Glomerular visceral epithelial cell (primary cell): ENCODE results near the gene ANAPC13.
A peak's percentile ranks its signal among the peaks of the same experiment; 100 is the strongest.

Experiments used
- DNase-seq: peaks from one replicate; pipeline ENCODE4 v3.0.0-alpha.2; 2016; ENCODE audit errors: extremely low spot score

Gene ANAPC13, protein sequence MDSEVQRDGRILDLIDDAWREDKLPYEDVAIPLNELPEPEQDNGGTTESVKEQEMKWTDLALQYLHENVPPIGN

GRCh38 chr3:134485718-134486576, at the start of gene ANAPC13, which contains the start of gene CEP63:
Gene ANAPC13 (minus strand): TSS chr3:134485985. CDS start chr3:134482904, 3,081 bp downstream.
Gene CEP63 (plus strand): TSS chr3:134486057. CDS start chr3:134495321, 9,264 bp downstream.
- DNase-seq, result peak; percentile 99

GRCh38 chr3:134535186-134535970, 49.6 kb upstream of the ANAPC13 start:
- DNase-seq, result no peak

DNA sequence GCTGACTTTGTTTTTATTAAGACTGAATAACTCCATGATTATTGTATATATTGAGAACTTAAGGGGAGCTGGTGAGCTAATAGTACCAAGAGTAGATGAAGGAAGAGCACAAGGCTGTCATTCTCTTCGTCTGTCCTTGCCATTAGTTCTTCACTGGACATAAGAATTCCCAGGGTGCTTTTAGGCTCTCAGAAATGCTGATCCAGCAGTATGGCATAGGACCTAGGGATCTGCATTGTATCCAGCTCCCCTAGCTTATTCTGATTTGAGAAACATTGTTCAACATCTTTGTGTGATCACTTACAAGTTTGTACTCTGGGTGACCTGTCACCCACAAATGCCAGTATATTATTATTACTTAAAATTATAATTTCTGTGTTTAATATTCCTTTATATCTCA, 47.7 kb upstream of the ANAPC13 start:
- no peak for DNase-seq

GRCh38 chr3:134527538-134528186, 41.9 kb upstream of the ANAPC13 start:
- DNase-seq, result no peak

DNA sequence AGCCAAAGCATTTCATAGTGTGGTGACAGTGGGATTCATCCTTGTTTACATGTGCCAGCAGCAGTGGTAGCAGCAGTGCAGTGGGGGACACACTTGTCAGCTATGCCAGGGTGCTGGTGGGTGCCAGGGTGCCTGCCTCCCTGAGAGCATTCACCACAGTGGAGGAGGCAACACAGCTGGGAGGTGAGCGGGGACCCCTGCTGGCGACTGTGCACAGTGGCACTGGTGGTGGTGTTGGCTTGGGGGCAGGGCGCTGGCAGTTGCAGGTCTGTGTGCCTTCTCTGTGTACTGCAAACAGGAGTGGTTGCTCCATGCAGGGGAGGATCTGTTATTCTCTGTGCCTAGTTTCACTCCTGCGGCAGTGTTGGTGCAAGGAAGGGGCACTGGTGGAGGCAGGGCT, 41.3 kb upstream of the ANAPC13 start:
- DNase-seq, result no peak

- DNase-seq, result no peak
Measured at GRCh38 chr3:134526319-134526718, 40.5 kb upstream of the ANAPC13 start.

DNA sequence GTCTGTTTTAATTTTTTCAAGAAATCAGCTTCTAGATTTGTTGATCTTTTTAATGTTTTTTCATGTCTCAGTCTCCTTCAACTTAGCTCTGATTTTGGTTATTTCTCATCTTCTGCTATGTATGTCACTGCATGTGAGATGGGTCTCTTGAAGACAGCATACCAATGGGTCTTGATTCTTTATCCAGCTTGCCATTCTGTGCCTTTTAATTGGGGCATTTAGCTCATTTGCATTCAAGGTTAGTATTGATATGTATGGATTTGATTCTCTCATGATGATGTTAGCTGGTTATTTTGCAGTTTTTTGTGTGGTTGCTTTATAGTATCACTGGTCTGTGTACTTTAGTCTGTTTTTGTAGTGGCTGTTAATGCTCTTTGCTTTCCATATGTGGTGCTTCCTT, 39.5 kb upstream of the ANAPC13 start:
- no peak for DNase-seq

GRCh38 chr3:134522541-134522940, 36.8 kb upstream of the ANAPC13 start:
- no peak for DNase-seq

DNA sequence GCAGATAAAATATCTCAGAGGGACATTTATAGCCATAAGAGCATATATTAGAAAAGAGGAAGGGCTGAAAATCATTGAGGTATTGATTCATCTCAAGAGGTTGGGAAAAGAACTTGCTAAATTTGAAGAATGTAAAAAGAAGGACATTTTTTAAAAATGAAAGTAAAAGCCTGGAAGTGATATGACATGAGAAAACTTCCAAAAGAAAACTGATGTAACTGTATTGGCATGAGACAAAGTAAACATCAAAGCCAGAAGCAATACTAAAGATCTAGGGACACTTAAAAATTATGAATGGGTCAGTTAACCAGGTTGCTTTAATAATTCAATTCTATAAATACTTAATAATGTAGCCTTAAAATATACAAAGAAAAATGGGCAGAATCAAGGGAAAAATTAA, 32.0 kb upstream of the ANAPC13 start:
- DNase-seq, result no peak

GRCh38 chr3:134516905-134517304, 31.1 kb upstream of the ANAPC13 start:
- DNase-seq, result no peak

- DNase-seq, result no peak
Measured at GRCh38 chr3:134511500-134511899, 25.7 kb upstream of the ANAPC13 start.

DNA sequence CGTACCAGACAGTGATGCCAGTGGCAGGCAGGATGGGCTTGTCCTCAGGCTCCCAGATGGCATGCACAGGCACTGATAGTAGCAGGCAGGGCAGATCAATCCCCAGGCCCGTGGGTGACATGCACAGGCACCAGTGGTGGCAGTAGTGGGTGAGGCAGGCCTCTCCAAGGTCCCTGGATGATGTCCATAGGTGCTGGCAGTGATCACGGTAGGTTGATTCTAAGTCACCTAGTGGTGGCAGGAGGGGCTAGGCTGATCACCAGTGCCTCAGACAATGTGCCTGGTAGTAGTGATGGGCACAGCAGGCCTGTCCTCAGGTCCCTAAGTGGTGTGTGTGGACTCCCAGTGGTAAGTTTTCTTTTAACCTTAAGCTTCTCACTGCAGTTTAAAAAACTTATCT, 19.7 kb upstream of the ANAPC13 start:
- no peak for DNase-seq

DNA sequence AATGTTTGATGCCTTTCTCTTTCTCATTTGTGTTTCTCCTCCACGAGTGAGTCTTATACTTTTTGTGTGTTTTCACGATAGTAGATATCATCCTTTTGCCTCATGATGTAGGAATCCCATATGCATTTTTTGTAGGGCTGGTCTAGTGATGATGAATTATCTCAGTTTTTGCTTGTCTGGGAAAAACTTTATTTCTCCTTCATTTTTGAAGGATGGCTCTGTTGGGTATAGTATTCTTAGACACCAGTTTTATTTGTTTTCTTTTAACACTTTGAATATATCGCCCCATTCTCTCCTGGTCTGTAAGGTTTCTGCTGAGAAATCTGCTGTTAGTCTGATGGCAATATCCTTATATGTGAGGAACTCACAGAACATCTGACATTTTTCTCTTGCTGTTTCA, 18.3 kb upstream of the ANAPC13 start:
- DNase-seq, result no peak

DNA sequence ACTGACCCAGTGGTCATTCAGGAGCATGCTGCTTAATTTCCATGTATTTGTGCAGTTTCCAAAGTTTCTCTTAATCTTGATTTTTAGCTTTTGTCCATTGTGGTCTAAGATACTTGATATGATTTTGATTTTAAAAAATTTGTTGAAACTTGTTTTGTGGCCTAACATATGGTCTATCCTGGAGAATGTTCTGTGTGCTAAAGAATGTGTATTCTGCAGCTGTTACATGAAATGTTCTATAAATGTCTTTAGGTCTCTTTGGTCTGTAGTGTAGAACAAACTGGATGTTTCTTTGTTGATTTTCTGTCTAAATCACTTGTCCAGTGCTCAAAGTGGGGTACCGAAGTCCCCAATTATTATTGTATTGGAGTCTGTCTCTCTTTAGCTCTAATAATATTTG, 17.5 kb upstream of the ANAPC13 start:
- DNase-seq, result no peak

DNA sequence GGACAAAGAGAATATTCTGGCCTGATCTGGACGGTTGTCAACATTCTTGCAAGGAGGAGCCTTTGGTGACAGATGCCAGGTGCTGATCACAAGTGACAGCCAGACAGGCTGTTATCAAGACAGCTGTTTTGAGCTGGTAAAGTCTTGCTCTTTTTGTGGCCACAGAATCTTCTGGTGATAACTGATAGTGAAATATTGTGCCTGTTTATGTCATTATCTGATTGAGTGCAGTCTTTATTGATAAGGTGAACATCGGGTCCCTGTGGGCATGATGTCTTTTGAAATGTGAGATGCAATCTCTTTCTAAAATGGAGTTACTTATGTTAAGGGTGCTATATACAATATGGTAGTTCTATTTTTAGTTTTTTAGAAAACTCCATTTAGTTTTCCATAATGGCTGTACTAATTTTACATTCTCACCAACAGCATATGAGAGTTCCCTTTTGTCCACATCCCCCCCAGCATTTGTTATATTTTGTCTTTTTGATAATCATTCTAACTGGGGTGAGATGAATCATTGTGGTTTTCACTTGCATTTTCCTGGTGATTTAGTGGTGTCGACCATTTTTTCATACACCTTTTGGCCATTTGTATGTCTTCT, 10.8 kb upstream of the ANAPC13 start:
- DNase-seq, result no peak

DNA sequence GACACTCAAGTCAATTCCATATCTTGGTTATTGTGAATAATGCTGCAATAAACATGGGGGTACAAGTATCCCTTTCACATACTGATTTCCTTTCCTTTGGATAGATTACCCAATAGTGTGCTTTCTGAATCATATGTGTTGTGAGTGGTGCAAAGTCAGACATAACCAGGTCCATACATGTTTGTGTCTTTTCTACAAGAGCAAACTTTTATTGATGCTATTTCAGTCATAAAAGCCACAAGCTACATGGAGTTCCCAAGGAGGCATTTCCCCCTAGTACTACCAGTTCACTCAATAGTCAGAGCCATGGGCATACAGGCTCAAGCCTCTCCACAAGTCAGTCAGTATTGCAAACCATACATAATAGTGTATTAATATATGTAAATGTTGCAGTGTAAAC, 10.2 kb upstream of the ANAPC13 start:
- no peak for DNase-seq

GRCh38 chr3:134494495-134494894, 8.7 kb upstream of the ANAPC13 start:
- no peak for DNase-seq

GRCh38 chr3:134487406-134487805, 1.6 kb upstream of the ANAPC13 start:
- no peak for DNase-seq

- DNase-seq, result no peak
Measured at GRCh38 chr3:134486577-134487041, 824 bp upstream of the ANAPC13 start.

- no peak for DNase-seq
Measured at GRCh38 chr3:134485075-134485717, 589 bp downstream of the ANAPC13 start.
